IMR-90 (cell line): Measurements from ENCODE around the gene UPK1B.

Experiments
- BHLHE40 ChIP-seq: fragments of 150-350 bp; IDR thresholded peaks from 2 replicates; pipeline ENCODE4 v1.6.1; 2016; ENCODE audit warnings: mild to moderate bottlenecking, low read depth, low read length
- CEBPB ChIP-seq: IDR thresholded peaks from 2 replicates; pipeline ENCODE4 v1.6.1; 2012; ENCODE audit warnings: low read depth, low read length, improper control_type of control experiment
- CHD1 ChIP-seq: IDR thresholded peaks from 2 replicates; pipeline ENCODE4 v1.6.1; 2012; ENCODE audit warnings: low read depth, low read length, improper control_type of control experiment
- CTCF ChIP-seq: conservative IDR thresholded peaks from 2 replicates; pipeline ENCODE4 v1.5.1; 2012; ENCODE audit warnings: mild to moderate bottlenecking, low read depth, low read length, improper control_type of control experiment
- ELK1 ChIP-seq: fragments of 150-350 bp; IDR thresholded peaks from 2 replicates; pipeline ENCODE4 v1.6.1; 2016; ENCODE audit warnings: low read depth, mild to moderate bottlenecking, low read length, moderate library complexity, borderline replicate concordance
- NFE2L2 ChIP-seq: fragments of 150-350 bp; IDR thresholded peaks from 2 replicates; pipeline ENCODE4 v1.6.1; 2016; ENCODE audit warnings: low read depth, mild to moderate bottlenecking, low read length
- POLR2A ChIP-seq: IDR thresholded peaks from 2 replicates; pipeline ENCODE4 v1.6.1; 2012; ENCODE audit warnings: mild to moderate bottlenecking, low read depth, low read length
- RAD21 ChIP-seq: IDR thresholded peaks from 2 replicates; pipeline ENCODE4 v1.6.1; 2012; ENCODE audit warnings: low read length, improper control_type of control experiment
- RFX5 ChIP-seq: IDR thresholded peaks from 2 replicates; pipeline ENCODE4 v1.8.0; 2012; ENCODE audit warnings: low read depth, mild to moderate bottlenecking, low read length, moderate library complexity
- USF2 ChIP-seq: fragments of 150-350 bp; IDR thresholded peaks from 2 replicates; pipeline ENCODE4 v1.6.1; 2017; ENCODE audit warnings: mild to moderate bottlenecking, antibody characterized with exemption, low read length, low read depth

GRCh38 chr3:119240101-119240590 lies 66.7 kb downstream of the UPK1B start:
- TF ChIP-seq CTCF (no peak), RAD21 (no peak), ELK1 (no peak), POLR2A (no peak), RFX5 (no peak), BHLHE40 (no peak), CEBPB (no peak), USF2 (no peak), CHD1 (no peak), NFE2L2 (no peak)
